GM19043 (cell line): ENCODE results near the gene ACTL6B.
A peak's percentile ranks its signal among the peaks of the same experiment; 100 is the strongest.

ENCODE experiments used
- ATAC-seq: cut with Tn5 transposase; IDR thresholded peaks from one replicate; pipeline ENCODE4 v1.9.1; 2021; ENCODE audit warnings: low read depth; ENCODE audit not compliant: unreplicated experiment

Gene ACTL6B

GRCh38 chr7:100684534-100685042, 28.3 kb upstream of the ACTL6B start:
- ATAC-seq: no peak

GRCh38 chr7:100683659-100684533, 27.6 kb upstream of the ACTL6B start:
- ATAC-seq: no peak

- no peak for ATAC-seq
Measured at GRCh38 chr7:100682991-100683658, 26.9 kb upstream of the ACTL6B start.

- no peak for ATAC-seq
Measured at GRCh38 chr7:100682228-100682741, 26.0 kb upstream of the ACTL6B start.

GRCh38 chr7:100681491-100682227, 25.4 kb upstream of the ACTL6B start:
- no peak for ATAC-seq

- no peak for ATAC-seq
Measured at GRCh38 chr7:100680576-100681271, 24.5 kb upstream of the ACTL6B start.

- ATAC-seq: no peak
Measured at GRCh38 chr7:100679927-100680575, 23.8 kb upstream of the ACTL6B start.

GRCh38 chr7:100679129-100679926, 23.1 kb upstream of the ACTL6B start:
- no peak for ATAC-seq

GRCh38 chr7:100678291-100678984, 22.2 kb upstream of the ACTL6B start:
- ATAC-seq: no peak

- no peak for ATAC-seq
Measured at GRCh38 chr7:100677308-100678267, 21.3 kb upstream of the ACTL6B start.

GRCh38 chr7:100676501-100677306, 20.5 kb upstream of the ACTL6B start:
- ATAC-seq: no peak

GRCh38 chr7:100675581-100676350, 19.5 kb upstream of the ACTL6B start:
- peak; percentile 36 for ATAC-seq

- no peak for ATAC-seq
Measured at GRCh38 chr7:100675105-100675451, 18.8 kb upstream of the ACTL6B start.

- ATAC-seq: no peak
Measured at GRCh38 chr7:100674411-100675104, 18.3 kb upstream of the ACTL6B start.

- ATAC-seq: no peak
Measured at GRCh38 chr7:100673942-100674410, 17.7 kb upstream of the ACTL6B start.
